Measurements from ENCODE around the gene ASB3.

ASB3 gene

DNA sequence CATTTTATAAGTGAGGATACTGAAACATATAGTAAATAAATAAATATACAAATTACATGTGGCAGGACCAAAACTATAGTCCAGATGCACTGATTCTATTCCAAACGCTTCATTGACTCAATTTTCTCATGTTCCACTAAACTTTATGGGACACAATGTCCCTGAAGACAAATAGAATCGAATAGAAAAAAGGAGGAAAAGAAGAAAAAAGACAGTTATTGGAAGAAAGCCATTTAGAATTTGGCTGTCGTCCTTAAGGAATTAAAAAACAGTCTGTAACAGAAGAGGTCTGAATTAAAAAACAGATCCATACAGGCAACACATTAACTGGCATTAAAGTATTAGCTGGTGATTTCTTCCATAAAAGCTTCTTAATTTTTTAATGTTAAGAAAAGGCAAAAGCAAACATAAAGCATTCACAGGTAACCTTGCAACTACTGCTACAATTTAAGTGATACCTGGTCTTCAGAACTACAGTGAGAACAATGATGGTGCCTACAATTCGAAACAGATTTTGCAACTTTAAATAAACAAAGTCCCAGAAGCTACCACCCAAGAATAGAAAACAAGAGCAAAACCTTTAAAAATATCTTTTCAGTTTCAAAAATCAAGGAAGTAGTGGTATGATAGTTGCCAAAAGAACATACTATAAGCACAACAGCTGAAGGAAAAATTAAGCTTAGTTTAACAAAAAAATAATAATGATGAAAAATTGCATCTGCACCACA, 36.5 kb downstream of the ASB3 start:
- no peak overlapping the region for H3K4me3 ChIP-seq (replicated peaks in 1 of 2; ENCODE audit: low read depth in 2 of 2, low read length in 2 of 2)
- TF ChIP-seq, protein P1, sequence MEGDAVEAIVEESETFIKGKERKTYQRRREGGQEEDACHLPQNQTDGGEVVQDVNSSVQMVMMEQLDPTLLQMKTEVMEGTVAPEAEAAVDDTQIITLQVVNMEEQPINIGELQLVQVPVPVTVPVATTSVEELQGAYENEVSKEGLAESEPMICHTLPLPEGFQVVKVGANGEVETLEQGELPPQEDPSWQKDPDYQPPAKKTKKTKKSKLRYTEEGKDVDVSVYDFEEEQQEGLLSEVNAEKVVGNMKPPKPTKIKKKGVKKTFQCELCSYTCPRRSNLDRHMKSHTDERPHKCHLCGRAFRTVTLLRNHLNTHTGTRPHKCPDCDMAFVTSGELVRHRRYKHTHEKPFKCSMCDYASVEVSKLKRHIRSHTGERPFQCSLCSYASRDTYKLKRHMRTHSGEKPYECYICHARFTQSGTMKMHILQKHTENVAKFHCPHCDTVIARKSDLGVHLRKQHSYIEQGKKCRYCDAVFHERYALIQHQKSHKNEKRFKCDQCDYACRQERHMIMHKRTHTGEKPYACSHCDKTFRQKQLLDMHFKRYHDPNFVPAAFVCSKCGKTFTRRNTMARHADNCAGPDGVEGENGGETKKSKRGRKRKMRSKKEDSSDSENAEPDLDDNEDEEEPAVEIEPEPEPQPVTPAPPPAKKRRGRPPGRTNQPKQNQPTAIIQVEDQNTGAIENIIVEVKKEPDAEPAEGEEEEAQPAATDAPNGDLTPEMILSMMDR (IDR thresholded peaks at IDR 0.05; ENCODE audit: low read depth, low read length), result no peak
- no peak for DNase-seq (ENCODE audit: low read depth in 2 of 2)

- H3K4me3 ChIP-seq (replicated peaks in 1 of 2; ENCODE audit: low read depth in 2 of 2, low read length in 2 of 2), result no peak overlapping the region
- TF ChIP-seq, protein P1 (IDR thresholded peaks at IDR 0.05; ENCODE audit: low read depth, low read length), result no peak
- no peak for DNase-seq (ENCODE audit: low read depth in 2 of 2)
These were observed 42.2 kb downstream of the ASB3 start for GRCh38 chr2:53744395-53745065.

DNA sequence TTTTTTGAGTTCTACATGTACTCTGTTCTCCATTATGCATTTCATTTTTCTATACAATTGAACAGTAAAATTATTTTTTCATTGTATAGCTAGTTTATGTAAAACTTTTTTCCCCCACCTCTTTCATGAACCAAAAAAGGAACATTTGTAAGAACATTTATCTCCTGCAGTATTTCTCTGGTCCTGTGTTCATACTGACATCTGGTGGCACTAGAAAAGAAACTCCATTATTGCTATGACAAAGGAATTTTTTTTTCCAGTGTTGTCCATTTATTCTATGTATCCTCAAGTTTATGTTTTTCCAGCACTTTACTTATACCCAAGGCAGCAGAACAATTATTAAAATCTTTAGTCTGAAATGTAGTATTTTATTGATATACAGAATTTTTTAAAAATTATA, 46.6 kb downstream of the ASB3 start:
- peak; percentile 70 to 72 for DNase-seq (ENCODE audit: low read depth in 2 of 2)
- no peak overlapping the region for H3K4me3 ChIP-seq (replicated peaks in 1 of 2; ENCODE audit: low read depth in 2 of 2, low read length in 2 of 2)
- TF ChIP-seq, protein P1 (IDR thresholded peaks at IDR 0.05; ENCODE audit: low read depth, low read length), result peak; percentile 38

- TF ChIP-seq, protein P1 (IDR thresholded peaks at IDR 0.05; ENCODE audit: low read depth, low read length), result no peak
- peak; percentile 30 to 40 for DNase-seq (ENCODE audit: low read depth in 2 of 2)
These were observed 47.7 kb downstream of the ASB3 start for GRCh38 chr2:53739032-53739431.

DNA sequence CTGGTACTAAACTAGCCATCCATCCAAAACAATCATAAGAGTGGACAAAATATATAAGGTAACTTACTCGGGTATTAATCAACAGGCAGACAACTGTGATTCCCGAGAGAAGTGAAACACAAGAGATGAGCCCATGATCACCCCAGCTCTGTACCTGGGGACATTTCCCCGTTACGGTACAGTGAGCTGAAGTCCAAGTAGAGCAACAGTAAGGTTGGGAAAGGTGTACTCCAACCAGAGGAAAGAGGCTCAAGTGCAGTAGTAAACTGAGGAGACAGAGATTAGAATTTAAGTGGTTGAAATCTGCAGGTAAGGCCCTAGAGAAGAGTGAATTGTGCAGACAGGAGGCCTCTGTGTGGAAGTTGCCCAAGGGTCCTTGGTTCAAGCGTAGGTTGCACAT, 49.7 kb downstream of the ASB3 start:
- DNase-seq (ENCODE audit: low read depth in 2 of 2), result no peak
- H3K4me3 ChIP-seq (replicated peaks in 1 of 2; ENCODE audit: low read depth in 2 of 2, low read length in 2 of 2), result no peak overlapping the region
- TF ChIP-seq, protein P1 (IDR thresholded peaks at IDR 0.05; ENCODE audit: low read depth, low read length), result no peak

More at GRCh38 chr2:53739032-53739431, 47.7 kb downstream of the ASB3 start:
- no peak overlapping the region for H3K4me3 ChIP-seq (replicated peaks in 1 of 2; ENCODE audit: low read depth in 2 of 2, low read length in 2 of 2)

GRCh38 chr2:53729143-53729762, 57.5 kb downstream of the ASB3 start:
- no peak for DNase-seq (ENCODE audit: low read depth in 2 of 2)
- TF ChIP-seq, protein P1 (IDR thresholded peaks at IDR 0.05; ENCODE audit: low read depth, low read length), result no peak
- no peak overlapping the region for H3K4me3 ChIP-seq (replicated peaks in 1 of 2; ENCODE audit: low read depth in 2 of 2, low read length in 2 of 2)

Measured in cardiac fibroblast (primary cell).